Fibroblast of the aortic adventitia (primary cell): ENCODE data around the gene XPO6. TPM values are rescaled to one million over a fixed set of nuclear protein-coding genes. Genes with fewer than 3 reads are reported as not detected.

Experiments used
- DNase-seq: peaks from one replicate; pipeline ENCODE4 v3.0.0-alpha.2; 2010; ENCODE audit warnings: low read depth
- H3K4me3 ChIP-seq: 2 replicates; pipeline ENCODE4 v1.5.1; 2011; ENCODE audit warnings: low read depth, mild to moderate bottlenecking, control low read depth, low read length, moderate library complexity
- total RNA-seq: library from RNA; depleted of rRNA; stranded (reverse); fragments of >200 nt; gene quantifications from 2 replicates; pipeline ENCODE4 v1.2.3, GENCODE V29; 2012; ENCODE audit warnings: low replicate concordance
- TF ChIP-seq, protein P1 (sequence below): IDR thresholded peaks from 2 replicates; pipeline ENCODE4 v1.5.1; 2011; ENCODE audit warnings: mild to moderate bottlenecking, low read length, control low read depth, inconsistent platforms; ENCODE audit not compliant: insufficient read depth

XPO6 gene
- total RNA-seq, 1 donor, result 112 TPM

DNA sequence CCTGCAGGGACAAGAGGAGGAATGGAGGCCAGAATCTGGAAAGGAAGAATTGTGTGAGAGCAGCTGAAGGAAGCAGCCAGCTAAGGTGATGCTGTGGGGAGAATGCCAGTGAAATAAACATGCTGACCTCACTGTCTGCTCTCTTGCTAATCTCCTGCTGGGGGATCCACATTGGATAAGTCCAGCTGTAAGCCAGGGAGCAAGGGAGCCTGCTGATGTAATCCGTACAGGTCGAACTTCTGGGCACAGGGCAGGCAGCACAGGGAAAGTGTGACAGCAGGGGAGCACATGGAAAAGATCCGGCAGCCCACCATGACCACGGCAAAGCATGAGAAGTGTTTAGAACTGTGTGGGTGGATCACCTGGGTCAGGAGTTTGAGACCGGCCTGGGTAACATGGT lies 7.5 kb upstream of the XPO6 start:
- DNase-seq, result no peak
- TF ChIP-seq, protein P1, sequence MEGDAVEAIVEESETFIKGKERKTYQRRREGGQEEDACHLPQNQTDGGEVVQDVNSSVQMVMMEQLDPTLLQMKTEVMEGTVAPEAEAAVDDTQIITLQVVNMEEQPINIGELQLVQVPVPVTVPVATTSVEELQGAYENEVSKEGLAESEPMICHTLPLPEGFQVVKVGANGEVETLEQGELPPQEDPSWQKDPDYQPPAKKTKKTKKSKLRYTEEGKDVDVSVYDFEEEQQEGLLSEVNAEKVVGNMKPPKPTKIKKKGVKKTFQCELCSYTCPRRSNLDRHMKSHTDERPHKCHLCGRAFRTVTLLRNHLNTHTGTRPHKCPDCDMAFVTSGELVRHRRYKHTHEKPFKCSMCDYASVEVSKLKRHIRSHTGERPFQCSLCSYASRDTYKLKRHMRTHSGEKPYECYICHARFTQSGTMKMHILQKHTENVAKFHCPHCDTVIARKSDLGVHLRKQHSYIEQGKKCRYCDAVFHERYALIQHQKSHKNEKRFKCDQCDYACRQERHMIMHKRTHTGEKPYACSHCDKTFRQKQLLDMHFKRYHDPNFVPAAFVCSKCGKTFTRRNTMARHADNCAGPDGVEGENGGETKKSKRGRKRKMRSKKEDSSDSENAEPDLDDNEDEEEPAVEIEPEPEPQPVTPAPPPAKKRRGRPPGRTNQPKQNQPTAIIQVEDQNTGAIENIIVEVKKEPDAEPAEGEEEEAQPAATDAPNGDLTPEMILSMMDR, result no peak
- no peak overlapping the region for H3K4me3 ChIP-seq

DNA sequence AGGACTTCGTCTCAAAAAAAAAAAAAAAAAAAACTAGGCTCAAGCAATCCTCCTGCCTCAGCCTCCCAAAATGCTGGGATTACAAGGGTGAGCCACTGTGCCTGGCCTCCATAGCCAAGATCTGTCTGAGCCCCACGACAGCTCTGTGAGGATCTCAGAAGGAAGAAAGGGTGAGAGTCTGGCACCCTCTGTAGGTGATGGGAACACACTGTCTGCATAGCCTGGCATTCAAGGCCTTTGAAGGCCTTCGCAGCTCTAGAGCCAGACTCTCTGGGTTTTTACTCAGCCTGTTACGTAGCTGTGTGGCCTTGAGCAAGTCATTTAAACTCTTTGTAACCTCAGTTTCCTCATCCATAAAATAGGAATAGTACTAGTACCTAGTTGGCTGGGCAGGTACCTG lies 6.3 kb upstream of the XPO6 start:
- peak; percentile 60 for DNase-seq
- H3K4me3 ChIP-seq, result no peak overlapping the region
- TF ChIP-seq, protein P1, result peak; percentile 66

DNA sequence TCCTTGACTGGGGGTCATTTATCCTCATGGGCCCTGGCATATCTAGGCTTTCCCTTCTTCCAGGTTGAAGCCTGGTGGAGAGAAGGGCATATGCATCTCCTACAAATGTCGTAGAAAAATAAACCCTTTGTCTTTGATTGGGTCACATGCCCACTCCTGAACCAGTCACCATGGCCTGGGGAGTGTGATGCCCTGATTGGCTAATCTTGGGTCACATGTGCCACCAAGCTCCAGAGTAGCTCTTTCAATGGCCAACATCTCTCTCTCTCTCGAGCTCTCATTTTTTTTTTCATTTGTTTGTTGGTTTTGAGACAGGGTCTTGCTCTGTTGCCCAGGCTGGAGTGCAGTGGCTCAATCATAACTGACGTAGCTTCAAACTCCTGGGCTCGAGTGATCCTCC lies 5.6 kb upstream of the XPO6 start:
- TF ChIP-seq, protein P1, result no peak
- H3K4me3 ChIP-seq, result no peak overlapping the region
- no peak for DNase-seq

DNA sequence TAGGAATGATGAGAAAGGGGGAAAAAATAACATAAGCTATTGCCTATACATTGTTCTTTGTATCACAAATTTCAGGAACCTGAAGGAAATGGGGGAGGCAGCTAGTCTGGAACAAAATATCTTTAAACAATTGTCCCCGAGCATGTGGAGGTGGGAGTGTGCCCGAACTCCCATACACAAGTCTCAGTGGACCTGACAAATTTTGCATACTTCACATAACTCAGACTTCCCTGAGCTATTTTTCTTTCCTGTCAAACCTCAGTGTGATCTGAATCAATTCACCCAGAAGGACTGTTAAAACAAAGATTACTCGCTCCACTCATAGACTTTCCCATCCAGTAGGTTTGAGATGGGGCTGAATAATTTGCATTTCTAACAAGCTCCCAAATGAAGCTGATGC lies 1.6 kb upstream of the XPO6 start:
- no peak overlapping the region for H3K4me3 ChIP-seq
- TF ChIP-seq, protein P1, result no peak
- DNase-seq, result no peak

DNA sequence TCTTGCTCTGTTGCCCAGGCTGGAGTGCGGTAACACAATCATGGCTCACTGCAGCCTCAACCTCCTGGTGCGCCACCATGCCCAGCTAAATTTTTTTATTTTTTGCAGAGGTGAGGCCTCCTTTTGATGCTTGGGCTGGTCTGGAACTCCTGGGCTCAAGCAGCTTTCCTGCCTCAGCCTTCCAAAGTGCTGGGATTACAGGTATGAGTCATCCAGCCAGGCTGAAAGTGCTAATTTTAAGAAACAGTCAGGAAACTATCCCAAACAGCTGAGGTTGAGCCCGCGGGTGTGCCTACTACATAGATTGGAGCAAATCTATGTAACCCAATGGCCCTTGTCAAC lies 738 bp upstream of the XPO6 start:
- peak overlapping the region; percentile 84 for H3K4me3 ChIP-seq
- TF ChIP-seq, protein P1, result no peak
- DNase-seq, result peak; percentile 28

DNA sequence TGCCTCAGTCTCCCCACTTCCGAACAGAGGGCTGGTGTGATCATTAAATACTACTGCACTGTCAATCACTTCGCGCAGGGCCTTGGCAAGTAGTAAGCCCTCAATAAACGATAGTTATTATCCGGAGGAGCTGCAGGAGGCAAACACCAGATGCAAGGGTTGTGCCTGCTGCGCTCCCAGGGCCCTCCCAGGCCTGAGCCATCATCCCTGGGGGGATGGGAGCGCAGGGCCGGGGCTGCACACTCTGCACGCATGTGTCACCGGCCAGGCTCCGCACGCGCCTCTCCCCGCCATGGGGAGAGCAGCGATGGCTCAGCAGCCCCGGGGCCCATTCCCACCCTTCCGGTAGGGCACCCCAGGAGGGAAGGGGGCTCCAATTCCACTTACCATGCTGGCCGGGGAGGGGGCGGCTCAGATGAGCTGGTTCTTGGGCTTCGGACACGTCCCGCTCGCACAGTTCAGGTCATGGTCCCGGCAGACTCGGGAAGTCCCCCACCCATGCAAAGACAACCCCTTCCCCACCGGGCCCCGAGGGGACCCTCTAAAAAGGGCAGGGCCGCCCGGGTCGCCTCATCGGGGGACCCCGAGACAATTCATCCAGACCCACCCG lies 681 bp downstream of the XPO6 start:
- TF ChIP-seq, protein P1, result no peak
- peak overlapping the region; percentile 84 for H3K4me3 ChIP-seq
- peak; percentile 57 for DNase-seq

DNA sequence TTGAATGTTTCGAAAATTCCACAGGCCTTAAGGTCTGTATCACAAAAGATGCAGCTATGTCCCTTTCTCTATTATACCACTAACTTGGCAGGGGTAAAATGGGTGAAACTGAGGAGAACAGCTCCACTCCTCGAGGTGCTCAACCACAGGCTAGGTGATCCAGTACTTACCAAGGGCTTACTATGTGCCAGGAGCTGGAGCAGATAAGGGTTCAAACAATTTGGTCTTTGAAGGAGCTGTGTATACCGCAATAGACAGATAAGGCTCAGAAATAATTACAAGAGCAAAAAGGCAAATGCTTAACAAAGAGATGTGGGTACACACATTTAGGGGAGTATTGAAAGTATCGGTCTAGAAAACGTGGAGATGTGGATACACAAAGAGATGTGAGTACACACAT lies 1.5 kb downstream of the XPO6 start:
- no peak for DNase-seq
- peak overlapping the region; percentile 84 for H3K4me3 ChIP-seq
- TF ChIP-seq, protein P1, result no peak
